Mesendoderm (in vitro differentiated cells): Measurements from ENCODE around the gene TAGLN.

Source experiments
- DNase-seq: peaks from one replicate; pipeline ENCODE4 v3.0.0; 2013
- H2AK5ac ChIP-seq: 2 replicates; pipeline ENCODE4 v1.6.1; 2013; ENCODE audit warnings: low read length, inconsistent platforms
- H2BK120ac ChIP-seq: 2 replicates; pipeline ENCODE4 v1.6.1; 2013; ENCODE audit warnings: low read depth, mild to moderate bottlenecking, low read length, moderate library complexity, mixed read lengths
- H2BK15ac ChIP-seq: replicated peaks from 2 replicates; pipeline ENCODE4 v1.6.1; 2013; ENCODE audit warnings: low read depth, mild to moderate bottlenecking, moderate library complexity
- H2BK5ac ChIP-seq: 2 replicates; pipeline ENCODE4 v1.6.1; 2013; ENCODE audit warnings: low read length, inconsistent platforms
- H3K18ac ChIP-seq: 2 replicates; pipeline ENCODE4 v1.6.1; 2013; ENCODE audit warnings: mild to moderate bottlenecking, low read length, mixed read lengths
- H3K23ac ChIP-seq: one replicate; pipeline ENCODE4 v1.6.1; 2013; ENCODE audit warnings: low read length
- H3K27ac ChIP-seq: 2 replicates; pipeline ENCODE4 v1.5.1; 2013; ENCODE audit warnings: low read depth, mild to moderate bottlenecking, inconsistent platforms, low read length, moderate library complexity
- H3K27me3 ChIP-seq: 2 replicates; pipeline ENCODE4 v1.6.1; 2013; ENCODE audit warnings: low read length, control low read depth, mild to moderate bottlenecking, inconsistent platforms; ENCODE audit not compliant: insufficient read depth, poor library complexity
- H3K36me3 ChIP-seq: 2 replicates; pipeline ENCODE4 v1.6.1; 2013; ENCODE audit warnings: low read length, inconsistent platforms; ENCODE audit not compliant: control insufficient read depth, insufficient read depth
- H3K4ac ChIP-seq: one replicate; pipeline ENCODE4 v1.6.1; 2013; ENCODE audit warnings: low read depth, mild to moderate bottlenecking, low read length, moderate library complexity
- H3K4me1 ChIP-seq: 2 replicates; pipeline ENCODE4 v1.6.1; 2013; ENCODE audit warnings: low read depth, low read length, inconsistent platforms; ENCODE audit not compliant: control insufficient read depth
- H3K4me2 ChIP-seq: 2 replicates; pipeline ENCODE4 v1.6.1; 2013; ENCODE audit warnings: low read length
- H3K4me3 ChIP-seq: 2 replicates; pipeline ENCODE4 v1.5.1; 2013; ENCODE audit warnings: mild to moderate bottlenecking, low read length
- H3K56ac ChIP-seq: one replicate; pipeline ENCODE4 v1.6.1; 2013; ENCODE audit warnings: low read length
- H3K79me1 ChIP-seq: 2 replicates; pipeline ENCODE4 v1.6.1; 2013; ENCODE audit warnings: low read length, inconsistent platforms
- H3K79me2 ChIP-seq: 2 replicates; pipeline ENCODE4 v1.6.1; 2013; ENCODE audit warnings: mild to moderate bottlenecking, low read length; ENCODE audit not compliant: control insufficient read depth, insufficient read depth
- H3K9ac ChIP-seq: 2 replicates; pipeline ENCODE4 v1.6.1; 2013; ENCODE audit warnings: low read length, inconsistent platforms
- H4K5ac ChIP-seq: one replicate; pipeline ENCODE4 v1.6.1; 2013; ENCODE audit warnings: low read length
- H4K8ac ChIP-seq: one replicate; pipeline ENCODE4 v1.6.1; 2013; ENCODE audit warnings: low read depth, mild to moderate bottlenecking, control low read depth, low read length, moderate library complexity
- WGBS: extraction: QIAGEN DNeasy Blood & Tissue Kit; methylation state at CpG from one replicate; pipeline ENCODE4 v1.1.7; 2013; ENCODE audit warnings: low lambda C conversion rate, missing lambda C conversion rate; ENCODE audit not compliant: insufficient coverage; ENCODE audit errors: extremely low coverage; 5-methylcytosine and 5-hydroxymethylcytosine counted together

TAGLN gene

GRCh38 chr11:117219995-117220394 lies 20.8 kb downstream of the TAGLN start:
- DNase-seq = no peak
- Histone ChIP-seq H2BK120ac (no peak overlapping the region), H2BK5ac (no peak overlapping the region), H4K5ac (no peak overlapping the region), H3K4me3 (no peak overlapping the region), H4K8ac (no peak overlapping the region), H3K27ac (no peak overlapping the region), H3K56ac (no peak overlapping the region), H2BK15ac (no peak overlapping the region), H3K4ac (no peak overlapping the region), H3K79me1 (no peaks in the 10 kb centered on the region), H3K36me3 (peaks cover 18% of the 10 kb centered on the region), H2AK5ac (no peak overlapping the region), H3K23ac (no peak overlapping the region), H3K79me2 (no peaks in the 10 kb centered on the region), H3K4me2 (no peak overlapping the region), H3K9ac (no peak overlapping the region), H3K18ac (no peak overlapping the region), H3K27me3 (no peaks in the 10 kb centered on the region), H3K4me1 (no peaks in the 10 kb centered on the region)
- WGBS = no CpG with 5 or more reads among the region's 4 CpGs

GRCh38 chr11:117220568-117220967 lies 21.4 kb downstream of the TAGLN start:
- Histone ChIP-seq H3K79me1 (no peaks in the 10 kb centered on the region), H3K9ac (no peak overlapping the region), H3K4me2 (no peak overlapping the region), H2BK15ac (no peak overlapping the region), H2BK120ac (no peak overlapping the region), H3K4me1 (no peaks in the 10 kb centered on the region), H3K56ac (no peak overlapping the region), H2AK5ac (no peak overlapping the region), H3K4ac (no peak overlapping the region), H3K27ac (no peak overlapping the region), H2BK5ac (no peak overlapping the region), H3K79me2 (no peaks in the 10 kb centered on the region), H3K18ac (no peak overlapping the region), H3K36me3 (peaks cover 20% of the 10 kb centered on the region), H3K4me3 (no peak overlapping the region), H3K23ac (no peak overlapping the region), H3K27me3 (no peaks in the 10 kb centered on the region), H4K5ac (no peak overlapping the region), H4K8ac (no peak overlapping the region)
- DNase-seq = no peak
- no CpG with 5 or more reads among the region's 9 CpGs for WGBS

- no peak overlapping the region for H3K56ac ChIP-seq
- no peak overlapping the region for H3K27ac ChIP-seq
- no peaks in the 10 kb centered on the region for H3K79me2 ChIP-seq
- no peak overlapping the region for H3K18ac ChIP-seq
- H3K4me1 ChIP-seq = no peaks in the 10 kb centered on the region
- no peak overlapping the region for H2AK5ac ChIP-seq
- no peak overlapping the region for H3K23ac ChIP-seq
- H2BK15ac ChIP-seq = no peak overlapping the region
- no peak overlapping the region for H2BK5ac ChIP-seq
- no peak overlapping the region for H3K4me2 ChIP-seq
- no peak overlapping the region for H2BK120ac ChIP-seq
- no peak overlapping the region for H4K5ac ChIP-seq
- peaks cover 22% of the 10 kb centered on the region for H3K36me3 ChIP-seq
- no peak overlapping the region for H3K4me3 ChIP-seq
- H4K8ac ChIP-seq = no peak overlapping the region
- no peaks in the 10 kb centered on the region for H3K27me3 ChIP-seq
- DNase-seq = no peak
- no peak overlapping the region for H3K9ac ChIP-seq
- no peaks in the 10 kb centered on the region for H3K79me1 ChIP-seq
- H3K4ac ChIP-seq = no peak overlapping the region
- no CpG with 5 or more reads among the region's 7 CpGs for WGBS
Measured at GRCh38 chr11:117220999-117221774, 22.0 kb downstream of the TAGLN start.

- H2BK120ac ChIP-seq = no peak overlapping the region
- H2BK5ac ChIP-seq = no peak overlapping the region
- H3K23ac ChIP-seq = no peak overlapping the region
- no peak overlapping the region for H2BK15ac ChIP-seq
- no peak for DNase-seq
- no peak overlapping the region for H2AK5ac ChIP-seq
- no peak overlapping the region for H3K4ac ChIP-seq
- no peak overlapping the region for H3K56ac ChIP-seq
- no peak overlapping the region for H3K27ac ChIP-seq
- no peaks in the 10 kb centered on the region for H3K27me3 ChIP-seq
- H4K8ac ChIP-seq = no peak overlapping the region
- no peak overlapping the region for H4K5ac ChIP-seq
- H3K9ac ChIP-seq = no peak overlapping the region
- no peaks in the 10 kb centered on the region for H3K79me1 ChIP-seq
- peaks cover 22% of the 10 kb centered on the region for H3K36me3 ChIP-seq
- H3K4me1 ChIP-seq = no peaks in the 10 kb centered on the region
- no peaks in the 10 kb centered on the region for H3K79me2 ChIP-seq
- no peak overlapping the region for H3K4me2 ChIP-seq
- no CpG with 5 or more reads among the region's 7 CpGs for WGBS
- H3K18ac ChIP-seq = no peak overlapping the region
- no peak overlapping the region for H3K4me3 ChIP-seq
Measured at GRCh38 chr11:117221775-117222517, 22.8 kb downstream of the TAGLN start.

- no peak overlapping the region for H3K9ac ChIP-seq
- H3K79me2 ChIP-seq = no peaks in the 10 kb centered on the region
- peaks cover 24% of the 10 kb centered on the region for H3K36me3 ChIP-seq
- no CpG with 5 or more reads among the region's 14 CpGs for WGBS
- H3K18ac ChIP-seq = no peak overlapping the region
- no peak overlapping the region for H3K4me3 ChIP-seq
- H2AK5ac ChIP-seq = no peak overlapping the region
- no peak for DNase-seq
- no peak overlapping the region for H3K4me2 ChIP-seq
- H4K5ac ChIP-seq = no peak overlapping the region
- H3K56ac ChIP-seq = no peak overlapping the region
- H2BK120ac ChIP-seq = no peak overlapping the region
- no peak overlapping the region for H2BK5ac ChIP-seq
- H2BK15ac ChIP-seq = no peak overlapping the region
- H3K27me3 ChIP-seq = no peaks in the 10 kb centered on the region
- no peak overlapping the region for H4K8ac ChIP-seq
- no peaks in the 10 kb centered on the region for H3K4me1 ChIP-seq
- H3K23ac ChIP-seq = no peak overlapping the region
- H3K79me1 ChIP-seq = no peaks in the 10 kb centered on the region
- no peak overlapping the region for H3K4ac ChIP-seq
- H3K27ac ChIP-seq = no peak overlapping the region
Measured at GRCh38 chr11:117222991-117223740, 24.0 kb downstream of the TAGLN start.
